GM21528 (cell line): ENCODE data around the gene ARSA.
A peak's percentile ranks its signal among the peaks of the same experiment; 100 is the strongest.

Experiments
- ATAC-seq: cut with Tn5 transposase; IDR thresholded peaks from one replicate; pipeline ENCODE4 v1.9.1; 2021; ENCODE audit warnings: mild to moderate bottlenecking, moderate library complexity; ENCODE audit not compliant: unreplicated experiment, low FRiP score

The ARSA gene

DNA sequence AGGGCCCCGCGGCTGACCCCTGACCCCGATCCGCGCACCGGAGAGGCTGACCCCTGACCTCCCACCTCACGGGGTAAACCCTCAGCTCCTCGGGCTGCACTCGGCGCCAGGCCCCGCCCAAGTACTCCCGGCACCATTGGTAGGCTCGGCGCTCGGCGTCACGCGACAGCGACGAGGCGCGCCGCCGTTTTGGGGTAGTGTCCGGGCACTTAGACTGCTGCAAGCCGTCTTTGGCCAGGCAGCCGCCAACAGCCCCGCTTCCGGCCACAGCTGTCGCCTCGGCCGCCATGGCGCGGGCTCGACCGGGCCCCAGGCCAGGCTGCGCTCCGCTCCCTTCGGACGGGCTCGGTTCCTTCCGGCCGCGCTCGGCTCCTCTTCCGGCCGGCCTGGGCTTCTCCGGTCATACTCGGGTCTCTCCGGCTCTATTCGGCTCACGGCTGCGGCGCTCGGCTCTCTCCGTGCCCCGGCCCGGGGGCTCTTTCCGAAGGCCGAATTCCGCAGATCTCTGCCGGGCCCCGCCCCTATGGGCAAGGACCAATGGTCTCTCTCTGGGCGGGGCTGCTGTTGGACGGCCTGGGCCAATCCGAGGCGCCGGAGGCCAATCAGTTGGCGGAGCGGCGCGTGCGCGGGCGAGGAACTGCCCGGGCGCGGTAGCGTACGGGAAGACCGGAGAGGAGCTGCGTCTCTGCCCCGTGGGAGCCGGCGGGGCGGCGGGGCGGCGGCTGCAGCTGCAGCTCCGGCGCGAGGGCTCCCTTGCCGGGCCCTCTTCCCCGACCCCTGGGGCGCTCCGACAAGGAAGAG, 45.3 kb downstream of the ARSA start, which contains the start of gene CHKB:
Gene CHKB (minus strand): TSS at position 357 of the 801 bp plus-strand sequence. CDS start 68 bp downstream, at position 289.
- peak; percentile 84 for ATAC-seq

DNA sequence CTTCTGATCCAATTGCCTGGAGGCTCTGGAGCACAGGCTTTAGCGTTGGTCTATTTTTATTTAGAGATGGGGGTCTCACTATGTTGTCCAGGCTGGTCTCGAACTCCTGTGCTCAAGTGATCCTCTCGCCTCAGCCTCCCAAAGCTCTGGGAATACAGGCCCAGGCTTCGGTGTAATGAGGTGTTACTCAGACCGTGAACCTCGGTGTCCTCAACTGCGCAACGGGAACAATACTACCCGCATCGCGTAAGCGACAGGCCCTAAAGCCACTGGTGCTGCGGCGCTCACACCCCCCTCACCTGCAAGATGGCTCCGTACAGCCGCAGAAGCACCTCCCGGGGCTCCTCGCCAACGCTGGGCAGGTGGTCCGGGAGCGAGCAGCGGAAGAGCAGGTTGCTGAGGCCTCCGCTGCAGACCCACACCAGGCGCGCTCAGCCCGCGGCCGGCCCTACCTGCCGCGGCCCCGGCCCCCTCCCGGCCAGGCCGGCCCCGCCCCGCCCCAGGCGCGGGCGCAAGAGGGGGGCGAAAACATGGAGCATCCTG, 45.9 kb downstream of the ARSA start:
- ATAC-seq = peak; percentile 5

DNA sequence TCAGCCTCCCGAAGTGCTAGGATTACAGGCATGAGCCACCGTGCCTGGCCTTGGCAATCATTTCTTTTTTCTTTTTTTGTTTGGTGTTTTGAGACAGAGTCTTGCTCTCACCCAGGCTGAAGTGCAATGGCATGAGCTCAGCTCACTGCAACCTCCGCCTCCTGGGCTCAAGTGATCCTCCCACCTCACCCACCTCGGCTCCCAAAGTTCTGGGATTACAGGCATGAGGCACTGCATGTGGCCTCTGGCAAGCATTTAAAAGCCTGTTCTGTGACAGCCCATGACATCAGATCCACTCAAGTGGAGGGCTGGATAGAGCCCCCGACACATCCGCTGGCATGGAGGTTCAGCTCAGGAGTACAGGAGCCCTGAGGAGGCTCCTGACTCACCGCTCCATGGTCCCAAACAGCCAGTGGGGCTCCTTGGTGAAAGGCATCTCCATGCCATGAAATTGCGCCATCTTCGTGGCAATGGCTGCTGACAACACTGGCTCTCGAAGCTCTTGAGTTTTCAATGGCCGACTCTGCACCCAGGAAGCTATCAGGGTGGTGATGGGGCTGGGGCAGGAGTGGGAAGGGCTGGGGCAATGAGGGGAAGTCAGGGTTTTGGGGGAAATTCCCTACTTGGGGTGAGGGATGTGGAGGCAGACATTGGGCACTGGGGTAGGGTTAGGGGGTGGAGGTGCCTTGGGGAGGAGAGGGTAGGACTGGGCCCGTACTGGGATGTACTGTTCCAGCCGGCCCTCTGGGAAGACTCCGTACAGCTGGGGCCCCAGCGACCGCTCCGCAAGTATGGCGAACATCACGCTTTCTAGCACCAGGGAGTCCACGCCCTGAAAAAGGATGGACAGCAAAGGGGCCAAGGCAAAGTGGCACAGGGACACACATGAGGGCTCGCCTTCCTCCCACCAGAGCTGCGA, 46.7 kb downstream of the ARSA start:
- no peak for ATAC-seq

DNA sequence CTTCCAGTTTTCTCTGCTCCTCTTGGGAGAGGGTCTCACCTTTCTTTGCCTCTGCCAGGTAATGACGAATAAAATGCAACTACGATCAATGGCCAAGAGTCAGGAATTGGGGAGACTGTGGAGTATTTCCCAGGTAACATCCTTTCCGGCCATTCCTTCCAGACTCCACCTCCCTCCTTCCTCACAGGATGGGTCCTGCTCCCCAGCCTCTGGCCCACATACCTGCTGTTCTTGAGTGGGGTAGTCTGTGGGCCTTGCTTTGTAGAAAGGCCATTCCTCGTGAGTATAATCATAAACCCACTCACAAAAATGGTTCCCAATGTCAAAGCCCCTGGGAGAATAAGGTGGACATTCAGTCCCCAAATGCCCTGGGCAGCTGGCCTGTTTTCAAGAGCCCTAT, 48.2 kb downstream of the ARSA start:
- ATAC-seq = no peak

DNA sequence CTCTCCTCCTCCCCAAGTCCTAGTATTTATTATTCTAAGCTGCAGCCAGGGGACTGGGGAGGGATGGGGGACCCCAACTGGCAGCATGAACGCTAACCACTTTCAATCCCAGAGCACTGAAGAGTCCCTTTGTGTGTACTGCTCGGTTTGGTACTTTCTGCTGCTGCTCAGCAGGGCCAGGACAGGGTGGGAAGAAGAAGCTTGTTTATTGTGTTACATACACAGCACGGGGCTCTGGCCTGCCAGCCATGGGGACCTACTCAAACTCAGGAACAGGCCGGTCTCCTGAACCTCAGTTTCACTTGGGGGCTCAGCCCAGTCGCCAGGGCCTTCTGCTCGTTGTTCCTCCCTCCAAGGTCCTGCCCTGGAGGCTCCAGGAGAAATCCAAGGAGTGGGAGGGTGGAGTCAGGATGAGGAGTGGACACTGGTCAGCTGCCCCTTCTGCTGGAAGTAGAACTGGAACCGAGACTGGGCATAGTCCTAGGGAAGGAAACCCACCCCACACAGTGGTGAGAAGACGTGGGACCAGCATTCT, 49.1 kb downstream of the ARSA start:
- no peak for ATAC-seq

DNA sequence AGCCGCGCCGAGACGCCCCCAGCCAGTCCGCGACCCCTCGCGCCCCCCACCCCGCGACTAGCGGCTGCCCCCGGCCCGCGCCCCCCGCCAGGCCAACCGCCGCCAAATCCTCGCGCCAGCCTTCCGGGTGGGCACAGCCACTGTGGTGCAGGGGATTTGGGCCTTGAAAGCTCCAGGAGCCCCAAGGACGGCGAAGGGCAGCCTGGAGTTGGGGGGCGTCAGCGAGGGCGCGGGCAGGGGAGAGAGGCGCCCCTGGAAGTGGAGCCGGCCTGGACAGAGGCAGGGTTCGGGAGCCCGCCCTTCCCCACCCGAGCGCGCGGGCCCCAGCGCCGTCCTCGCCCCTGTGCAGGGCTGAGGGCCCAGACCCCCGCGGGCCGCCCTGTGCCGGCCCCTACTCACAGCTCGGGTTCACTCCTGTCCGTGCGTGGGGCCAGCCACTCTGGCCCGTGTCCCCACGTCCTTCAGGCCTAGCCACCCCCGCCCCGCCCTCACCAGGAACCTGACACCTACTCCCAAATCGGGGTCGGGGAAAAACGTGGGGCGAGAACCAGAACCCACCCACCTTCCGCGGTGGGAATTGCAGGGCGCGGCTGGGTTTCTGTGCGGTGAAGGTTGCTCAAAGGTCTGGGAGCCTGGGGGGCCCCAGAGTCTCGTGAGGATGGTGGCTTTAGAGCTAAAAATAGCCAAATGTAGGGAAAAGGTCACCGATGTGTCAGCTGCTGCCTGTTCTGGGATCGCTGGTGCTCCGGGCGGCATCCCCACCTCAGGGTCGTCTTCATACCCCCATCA, 49.8 kb downstream of the ARSA start, which contains the start of gene CPT1B:
Gene CPT1B (minus strand): TSS at position 441 of the 789 bp plus-strand sequence. CDS start 512 bp downstream, outside the sequence.
- no peak for ATAC-seq

DNA sequence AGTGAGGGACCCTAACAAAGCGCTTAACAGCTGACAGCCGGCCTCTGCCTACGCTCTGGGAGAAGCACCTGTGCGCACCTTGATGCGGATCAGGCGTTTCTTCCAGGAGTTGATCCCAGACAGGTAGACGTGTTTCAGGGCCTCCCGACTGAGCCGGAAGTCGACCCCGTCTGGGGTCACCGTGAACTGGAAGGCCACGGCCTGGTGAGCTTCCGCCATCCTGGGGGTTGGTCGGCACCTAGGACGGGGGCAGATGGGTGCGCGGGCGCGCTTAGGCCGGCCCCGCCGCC, 50.3 kb downstream of the ARSA start:
- no peak for ATAC-seq

DNA sequence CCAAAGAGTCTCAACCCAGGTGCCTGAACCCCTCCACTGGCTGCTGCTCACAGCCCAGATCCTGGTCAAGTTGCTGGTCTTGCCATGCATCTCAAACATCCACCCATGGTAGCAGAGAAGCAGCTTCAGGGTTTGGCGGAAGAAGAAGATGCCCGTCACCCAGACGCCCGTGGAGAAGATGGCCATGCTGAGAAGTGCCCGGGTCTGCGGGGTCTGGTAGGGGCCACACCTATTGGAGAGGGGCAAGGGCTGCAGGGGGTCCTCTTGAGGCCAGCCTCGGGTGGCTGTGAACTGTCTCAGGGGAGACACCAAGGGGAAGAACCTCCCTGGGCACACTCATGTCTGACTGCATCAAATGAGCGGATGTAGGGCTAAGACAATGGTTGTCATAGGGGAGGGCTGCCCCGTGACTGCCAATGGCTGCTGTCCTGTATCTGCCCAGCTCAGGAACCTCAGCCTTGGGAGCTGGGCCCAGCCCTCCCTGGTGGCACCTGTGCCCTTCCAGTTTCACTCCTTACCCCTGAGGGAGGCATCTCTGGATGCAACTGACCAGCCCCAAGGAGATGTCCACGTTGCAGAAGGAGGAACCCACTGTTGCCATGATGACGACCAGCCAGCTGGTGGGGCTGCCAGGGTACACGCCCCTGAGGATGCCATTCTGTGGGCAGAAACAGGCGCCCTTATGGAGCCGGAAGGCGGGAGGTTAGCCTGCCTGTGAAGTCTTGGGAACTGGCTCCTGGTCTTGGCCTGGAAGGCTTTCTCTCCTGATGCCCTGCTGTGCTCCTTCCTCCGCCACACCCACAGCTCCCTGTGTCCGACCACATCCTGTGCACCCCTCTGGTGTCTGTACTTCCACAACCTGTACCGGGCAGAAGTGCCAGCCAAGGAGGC, 50.9 kb downstream of the ARSA start:
- ATAC-seq = no peak

DNA sequence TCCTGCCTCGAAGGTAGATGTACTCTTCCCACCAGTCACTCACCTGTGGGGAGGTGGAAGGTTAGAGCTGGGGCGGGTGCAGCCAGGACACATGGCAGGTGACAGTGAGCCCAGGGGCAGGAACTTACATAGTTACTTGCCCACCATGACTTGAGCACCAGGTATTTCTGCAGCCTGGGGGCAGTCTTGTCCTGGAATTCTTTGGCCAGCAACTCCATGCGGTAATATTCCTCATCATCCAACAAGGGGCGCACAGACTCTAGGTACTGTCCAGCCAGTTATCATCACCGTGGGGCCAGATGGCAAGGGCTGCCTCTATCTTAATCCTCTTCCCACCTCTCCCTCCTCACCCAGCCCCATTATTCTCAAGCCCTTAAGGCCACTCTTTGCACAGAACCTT, 51.9 kb downstream of the ARSA start:
- ATAC-seq = no peak

DNA sequence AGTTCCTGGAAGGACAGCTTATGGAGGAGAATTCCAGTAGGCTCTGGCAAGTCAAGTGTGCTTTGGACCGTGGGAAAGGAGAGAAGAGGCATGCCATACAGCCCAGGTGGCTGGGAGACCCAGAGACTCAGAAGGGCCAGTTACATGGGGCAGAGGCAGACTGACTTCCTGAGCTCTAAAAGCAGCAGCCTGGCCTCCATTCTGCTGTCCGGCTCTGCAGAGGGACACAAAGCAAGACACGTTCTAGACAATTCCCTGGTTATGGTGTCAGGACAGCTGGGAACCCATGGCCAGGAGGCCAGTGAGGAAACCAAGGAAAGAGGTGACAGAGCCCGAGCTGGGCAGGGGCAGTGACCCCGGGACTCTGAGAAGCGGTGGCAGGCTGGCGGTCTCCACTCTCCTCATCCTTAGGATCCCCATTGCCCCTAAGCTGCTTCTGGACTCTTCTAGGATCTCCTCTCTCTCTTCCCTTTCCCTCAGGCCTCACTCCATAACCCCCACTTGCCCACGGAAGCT, 52.5 kb downstream of the ARSA start:
- ATAC-seq = no peak
